WTC11 (cell line): Measurements from ENCODE around the gene SMIM20. TPM values are rescaled to one million over a fixed set of nuclear protein-coding genes. Genes with fewer than 3 reads are reported as not detected.

Experiments
- ATAC-seq: fragments of 200-7000 bp; cut with Tn5 transposase; 2 replicates; pipeline ENCODE4 v1.10.0; 2021; ENCODE audit warnings: mild to moderate bottlenecking, moderate library complexity
- CTCF ChIA-PET: fragments of 300-600 bp; sonication (Branson Sonifier 250); formaldehyde crosslinking; loops from one replicate; lab custom pipeline; 2021; ENCODE audit warnings: antibody characterized with exemption; lab: Charles Lee
- POLR2A ChIA-PET: fragments of 350-600 bp; sonication (Branson Sonifier 250); formaldehyde crosslinking; loops from one replicate; lab custom pipeline; 2021; ENCODE audit warnings: antibody characterized with exemption; lab: Charles Lee
- DNase-seq: peaks from one replicate; pipeline ENCODE4 v3.0.0; 2021; ENCODE audit warnings: low spot score
- H3K27ac Mint-ChIP-seq: 2 replicates; pipeline ENCODE4 v1.8.0; 2021; ENCODE audit warnings: mixed read lengths
- H3K27me3 Mint-ChIP-seq: 2 replicates; pipeline ENCODE4 v1.8.0; 2021; ENCODE audit warnings: low read depth, mild to moderate bottlenecking, moderate library complexity, mixed read lengths
- H3K36me3 Mint-ChIP-seq: 2 replicates; pipeline ENCODE4 v1.8.0; 2021; ENCODE audit warnings: mixed read lengths
- H3K4me1 Mint-ChIP-seq: 2 replicates; pipeline ENCODE4 v1.8.0; 2022; ENCODE audit warnings: mixed read lengths
- H3K4me3 Mint-ChIP-seq: 2 replicates; pipeline ENCODE4 v1.8.0; 2021; ENCODE audit warnings: mild to moderate bottlenecking, moderate library complexity, mixed read lengths
- H3K9me3 Mint-ChIP-seq: 2 replicates; pipeline ENCODE4 v1.8.0; 2021; ENCODE audit warnings: mixed read lengths
- CBFB ChIP-seq: sonication (generic); formaldehyde crosslinking; IDR thresholded peaks from 2 replicates; pipeline ENCODE4 v1.8.1; 2022; ENCODE audit warnings: mild to moderate bottlenecking, low read depth, missing genetic modification reagents
- EMX1 ChIP-seq: fragments of 250-450 bp; sonication (Bioruptor Pico); IDR thresholded peaks from 2 replicates; pipeline ENCODE4 v1.8.0; 2021; ENCODE audit warnings: mild to moderate bottlenecking
- ESRRA ChIP-seq: sonication (generic); formaldehyde crosslinking; IDR thresholded peaks from 2 replicates; pipeline ENCODE4 v1.8.1; 2022; ENCODE audit warnings: mild to moderate bottlenecking, missing genetic modification reagents, borderline replicate concordance
- FOXJ3 ChIP-seq: sonication (generic); formaldehyde crosslinking; IDR thresholded peaks from 2 replicates; pipeline ENCODE4 v1.9.0; 2021; ENCODE audit warnings: missing genetic modification reagents, mild to moderate bottlenecking, borderline replicate concordance
- GABPB1 ChIP-seq: sonication (generic); formaldehyde crosslinking; IDR thresholded peaks from 2 replicates; pipeline ENCODE4 v1.8.1; 2023; ENCODE audit warnings: mild to moderate bottlenecking, missing genetic modification reagents
- HMGA2 ChIP-seq: fragments of 250-450 bp; sonication (Bioruptor Pico); IDR thresholded peaks from 2 replicates; pipeline ENCODE4 v1.4.0; 2021; ENCODE audit warnings: mild to moderate bottlenecking, moderate library complexity
- KAT7 ChIP-seq: sonication (generic); formaldehyde crosslinking; IDR thresholded peaks from 2 replicates; pipeline ENCODE4 v1.8.1; 2023; ENCODE audit warnings: missing genetic modification reagents, mild to moderate bottlenecking, borderline replicate concordance
- NFYB ChIP-seq: sonication (generic); formaldehyde crosslinking; conservative IDR thresholded peaks from 2 replicates; pipeline ENCODE4 v1.8.0; 2022; ENCODE audit warnings: low read depth, missing genetic modification reagents
- PRRX2 ChIP-seq: fragments of 250-450 bp; sonication (Bioruptor Pico); IDR thresholded peaks from 2 replicates; pipeline ENCODE4 v1.8.0; 2021; ENCODE audit warnings: mild to moderate bottlenecking
- RORB ChIP-seq: fragments of 250-450 bp; sonication (Bioruptor Pico); IDR thresholded peaks from 2 replicates; pipeline ENCODE4 v1.9.0; 2021; ENCODE audit warnings: mild to moderate bottlenecking
- SMAD4 ChIP-seq: sonication (generic); formaldehyde crosslinking; IDR thresholded peaks from 2 replicates; pipeline ENCODE4 v1.8.0; 2022; ENCODE audit warnings: mild to moderate bottlenecking, missing genetic modification reagents
- TCF7 ChIP-seq: sonication (generic); formaldehyde crosslinking; IDR thresholded peaks from 2 replicates; pipeline ENCODE4 v1.8.0; 2022; ENCODE audit warnings: mild to moderate bottlenecking, low read depth, missing genetic modification reagents, moderate library complexity
- ZBTB21 ChIP-seq: sonication (generic); formaldehyde crosslinking; IDR thresholded peaks from 2 replicates; pipeline ENCODE4 v1.8.1; 2023; ENCODE audit warnings: mild to moderate bottlenecking, missing genetic modification reagents, borderline replicate concordance
- ZNF138 ChIP-seq: sonication (generic); formaldehyde crosslinking; conservative IDR thresholded peaks from 2 replicates; pipeline ENCODE4 v1.8.1; 2022; ENCODE audit warnings: mild to moderate bottlenecking, moderate library complexity, missing genetic modification reagents
- ZNF219 ChIP-seq: sonication (generic); formaldehyde crosslinking; IDR thresholded peaks from 2 replicates; pipeline ENCODE4 v1.8.0; 2023; ENCODE audit warnings: missing genetic modification reagents, mild to moderate bottlenecking, borderline replicate concordance
- ZNF317 ChIP-seq: sonication (generic); formaldehyde crosslinking; IDR thresholded peaks from 2 replicates; pipeline ENCODE4 v1.8.1; 2023; ENCODE audit warnings: low read depth, mild to moderate bottlenecking, moderate library complexity, missing genetic modification reagents, borderline replicate concordance
- ZNF396 ChIP-seq: fragments of 250-450 bp; sonication (Bioruptor Pico); IDR thresholded peaks from 2 replicates; pipeline ENCODE4 v1.8.0; 2021; ENCODE audit warnings: mild to moderate bottlenecking, moderate library complexity, borderline replicate concordance
- ZNF416 ChIP-seq: fragments of 250-450 bp; sonication (Bioruptor Pico); IDR thresholded peaks from 2 replicates; pipeline ENCODE4 v1.9.0; 2021; ENCODE audit warnings: mild to moderate bottlenecking, inconsistent platforms
- total RNA-seq: library from RNA; stranded (reverse); gene quantifications from 3 replicates; pipeline ENCODE4 v1.2.3, GENCODE V29; 2021
- TF ChIP-seq, protein P1 (sequence below): sonication (generic); formaldehyde crosslinking; conservative IDR thresholded peaks from 2 replicates; pipeline ENCODE4 v1.8.1; 2022; ENCODE audit warnings: mild to moderate bottlenecking, missing genetic modification reagents
- TF ChIP-seq, protein P2 (sequence below): fragments of 250-450 bp; sonication (Bioruptor Pico); IDR thresholded peaks from 2 replicates; pipeline ENCODE4 v2.1.2; 2022; ENCODE audit warnings: mild to moderate bottlenecking, moderate library complexity
- TF ChIP-seq, protein P3 (sequence below): sonication (generic); formaldehyde crosslinking; IDR thresholded peaks from 2 replicates; pipeline ENCODE4 v1.8.0; 2023; ENCODE audit warnings: missing genetic modification reagents, mild to moderate bottlenecking, borderline replicate concordance
- TF ChIP-seq, protein P4 (sequence below): sonication (generic); formaldehyde crosslinking; IDR thresholded peaks from 2 replicates; pipeline ENCODE4 v1.8.1; 2023; ENCODE audit warnings: mild to moderate bottlenecking, missing genetic modification reagents
- TF ChIP-seq, protein P5 (sequence below): fragments of 250-450 bp; sonication (Bioruptor Pico); IDR thresholded peaks from 2 replicates; pipeline ENCODE4 v1.9.0; 2021; ENCODE audit warnings: moderate library complexity, mild to moderate bottlenecking, inconsistent platforms, borderline replicate concordance
- TF ChIP-seq, protein P6 (sequence below): sonication (generic); formaldehyde crosslinking; IDR thresholded peaks from 2 replicates; pipeline ENCODE4 v1.8.1; 2023; ENCODE audit warnings: mild to moderate bottlenecking, moderate library complexity, missing genetic modification reagents

The SMIM20 gene
- total RNA-seq, 1 experiment from 2014 or later, result 39.4 TPM

DNA sequence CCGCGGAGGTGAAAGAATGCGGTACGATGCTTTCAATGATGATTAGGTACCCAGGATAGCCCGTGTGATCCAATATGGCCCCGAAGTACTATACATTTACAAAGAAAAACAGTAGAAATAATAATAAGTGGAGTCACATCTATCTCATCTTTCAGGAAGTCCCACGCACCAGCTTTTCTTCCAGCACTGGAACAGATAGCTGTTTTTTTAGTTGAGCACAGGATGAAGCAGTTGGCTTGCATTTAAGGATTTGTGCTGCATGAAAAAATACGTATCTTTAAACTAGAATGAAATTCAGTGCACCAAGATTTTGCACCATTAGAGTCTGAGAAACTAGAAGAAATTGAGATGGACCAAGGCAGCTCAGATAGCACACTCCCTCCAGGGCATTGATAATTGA, 44.1 kb downstream of the SMIM20 start (continued):
- TF ChIP-seq, protein P1, sequence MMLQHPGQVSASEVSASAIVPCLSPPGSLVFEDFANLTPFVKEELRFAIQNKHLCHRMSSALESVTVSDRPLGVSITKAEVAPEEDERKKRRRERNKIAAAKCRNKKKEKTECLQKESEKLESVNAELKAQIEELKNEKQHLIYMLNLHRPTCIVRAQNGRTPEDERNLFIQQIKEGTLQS, result no peak
- TF ChIP-seq ZNF317 (no peak), HMGA2 (CRISPR knock-in tag) (no peak), ZNF396 (CRISPR knock-in tag) (no peak), ZNF138 (CRISPR knock-in tag) (no peak)
- TF ChIP-seq, protein P2, sequence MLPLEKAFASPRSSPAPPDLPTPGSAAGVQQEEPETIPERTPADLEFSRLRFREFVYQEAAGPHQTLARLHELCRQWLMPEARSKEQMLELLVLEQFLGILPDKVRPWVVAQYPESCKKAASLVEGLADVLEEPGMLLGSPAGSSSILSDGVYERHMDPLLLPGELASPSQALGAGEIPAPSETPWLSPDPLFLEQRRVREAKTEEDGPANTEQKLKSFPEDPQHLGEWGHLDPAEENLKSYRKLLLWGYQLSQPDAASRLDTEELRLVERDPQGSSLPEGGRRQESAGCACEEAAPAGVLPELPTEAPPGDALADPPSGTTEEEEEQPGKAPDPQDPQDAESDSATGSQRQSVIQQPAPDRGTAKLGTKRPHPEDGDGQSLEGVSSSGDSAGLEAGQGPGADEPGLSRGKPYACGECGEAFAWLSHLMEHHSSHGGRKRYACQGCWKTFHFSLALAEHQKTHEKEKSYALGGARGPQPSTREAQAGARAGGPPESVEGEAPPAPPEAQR (CRISPR knock-in tag), result no peak
- TF ChIP-seq, protein P3, sequence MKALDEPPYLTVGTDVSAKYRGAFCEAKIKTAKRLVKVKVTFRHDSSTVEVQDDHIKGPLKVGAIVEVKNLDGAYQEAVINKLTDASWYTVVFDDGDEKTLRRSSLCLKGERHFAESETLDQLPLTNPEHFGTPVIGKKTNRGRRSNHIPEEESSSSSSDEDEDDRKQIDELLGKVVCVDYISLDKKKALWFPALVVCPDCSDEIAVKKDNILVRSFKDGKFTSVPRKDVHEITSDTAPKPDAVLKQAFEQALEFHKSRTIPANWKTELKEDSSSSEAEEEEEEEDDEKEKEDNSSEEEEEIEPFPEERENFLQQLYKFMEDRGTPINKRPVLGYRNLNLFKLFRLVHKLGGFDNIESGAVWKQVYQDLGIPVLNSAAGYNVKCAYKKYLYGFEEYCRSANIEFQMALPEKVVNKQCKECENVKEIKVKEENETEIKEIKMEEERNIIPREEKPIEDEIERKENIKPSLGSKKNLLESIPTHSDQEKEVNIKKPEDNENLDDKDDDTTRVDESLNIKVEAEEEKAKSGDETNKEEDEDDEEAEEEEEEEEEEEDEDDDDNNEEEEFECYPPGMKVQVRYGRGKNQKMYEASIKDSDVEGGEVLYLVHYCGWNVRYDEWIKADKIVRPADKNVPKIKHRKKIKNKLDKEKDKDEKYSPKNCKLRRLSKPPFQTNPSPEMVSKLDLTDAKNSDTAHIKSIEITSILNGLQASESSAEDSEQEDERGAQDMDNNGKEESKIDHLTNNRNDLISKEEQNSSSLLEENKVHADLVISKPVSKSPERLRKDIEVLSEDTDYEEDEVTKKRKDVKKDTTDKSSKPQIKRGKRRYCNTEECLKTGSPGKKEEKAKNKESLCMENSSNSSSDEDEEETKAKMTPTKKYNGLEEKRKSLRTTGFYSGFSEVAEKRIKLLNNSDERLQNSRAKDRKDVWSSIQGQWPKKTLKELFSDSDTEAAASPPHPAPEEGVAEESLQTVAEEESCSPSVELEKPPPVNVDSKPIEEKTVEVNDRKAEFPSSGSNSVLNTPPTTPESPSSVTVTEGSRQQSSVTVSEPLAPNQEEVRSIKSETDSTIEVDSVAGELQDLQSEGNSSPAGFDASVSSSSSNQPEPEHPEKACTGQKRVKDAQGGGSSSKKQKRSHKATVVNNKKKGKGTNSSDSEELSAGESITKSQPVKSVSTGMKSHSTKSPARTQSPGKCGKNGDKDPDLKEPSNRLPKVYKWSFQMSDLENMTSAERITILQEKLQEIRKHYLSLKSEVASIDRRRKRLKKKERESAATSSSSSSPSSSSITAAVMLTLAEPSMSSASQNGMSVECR (CRISPR knock-in tag), result no peak

DNA sequence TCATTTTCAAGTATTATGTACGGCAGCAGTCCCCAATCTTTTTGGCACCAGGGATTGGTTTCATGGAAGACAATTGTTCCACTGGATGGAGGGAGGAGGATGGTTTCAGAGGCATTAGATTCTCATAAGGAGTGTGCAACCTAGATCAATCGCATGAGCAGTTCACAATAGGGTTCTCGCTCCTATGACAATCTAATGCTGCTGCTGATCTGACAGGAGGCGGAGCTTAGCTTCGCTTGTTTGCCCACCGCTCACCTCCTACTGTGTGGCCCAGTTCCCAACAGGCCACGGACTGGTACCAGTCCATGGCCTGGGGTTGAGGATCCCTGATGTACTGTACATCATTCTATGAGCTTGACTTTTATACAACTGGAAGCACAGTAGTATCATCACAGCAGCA, 48.4 kb downstream of the SMIM20 start:
- no peaks in the 10 kb centered on the region for H3K36me3 Mint-ChIP-seq
- no peak overlapping the region for H3K4me3 Mint-ChIP-seq
- ATAC-seq (no peak), DNase-seq (no peak)
- no peaks in the 10 kb centered on the region for H3K9me3 Mint-ChIP-seq
- CTCF ChIA-PET, result interaction anchor here (1.1 kb wide), 1 partner anchor 25 kb away, joined by 3 read pairs; no protein-coding TSS in a partner anchor
- peaks cover 13% of the 10 kb centered on the region for H3K4me1 Mint-ChIP-seq
- no peak overlapping the region for H3K27ac Mint-ChIP-seq
- H3K27me3 Mint-ChIP-seq, result no peaks in the 10 kb centered on the region
- TF ChIP-seq RORB, result no peak
- TF ChIP-seq, protein P4, sequence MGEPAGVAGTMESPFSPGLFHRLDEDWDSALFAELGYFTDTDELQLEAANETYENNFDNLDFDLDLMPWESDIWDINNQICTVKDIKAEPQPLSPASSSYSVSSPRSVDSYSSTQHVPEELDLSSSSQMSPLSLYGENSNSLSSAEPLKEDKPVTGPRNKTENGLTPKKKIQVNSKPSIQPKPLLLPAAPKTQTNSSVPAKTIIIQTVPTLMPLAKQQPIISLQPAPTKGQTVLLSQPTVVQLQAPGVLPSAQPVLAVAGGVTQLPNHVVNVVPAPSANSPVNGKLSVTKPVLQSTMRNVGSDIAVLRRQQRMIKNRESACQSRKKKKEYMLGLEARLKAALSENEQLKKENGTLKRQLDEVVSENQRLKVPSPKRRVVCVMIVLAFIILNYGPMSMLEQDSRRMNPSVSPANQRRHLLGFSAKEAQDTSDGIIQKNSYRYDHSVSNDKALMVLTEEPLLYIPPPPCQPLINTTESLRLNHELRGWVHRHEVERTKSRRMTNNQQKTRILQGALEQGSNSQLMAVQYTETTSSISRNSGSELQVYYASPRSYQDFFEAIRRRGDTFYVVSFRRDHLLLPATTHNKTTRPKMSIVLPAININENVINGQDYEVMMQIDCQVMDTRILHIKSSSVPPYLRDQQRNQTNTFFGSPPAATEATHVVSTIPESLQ (CRISPR knock-in tag), result no peak
- no peak for TF ChIP-seq ZBTB21 (CRISPR knock-in tag)
- no peak for TF ChIP-seq NFYB (CRISPR knock-in tag)
- no peak for TF ChIP-seq ZNF396 (CRISPR knock-in tag)
- TF ChIP-seq, protein P5, sequence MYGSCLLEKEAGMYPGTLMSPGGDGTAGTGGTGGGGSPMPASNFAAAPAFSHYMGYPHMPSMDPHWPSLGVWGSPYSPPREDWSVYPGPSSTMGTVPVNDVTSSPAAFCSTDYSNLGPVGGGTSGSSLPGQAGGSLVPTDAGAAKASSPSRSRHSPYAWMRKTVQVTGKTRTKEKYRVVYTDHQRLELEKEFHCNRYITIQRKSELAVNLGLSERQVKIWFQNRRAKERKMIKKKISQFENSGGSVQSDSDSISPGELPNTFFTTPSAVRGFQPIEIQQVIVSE (CRISPR knock-in tag), result no peak
- TF ChIP-seq SMAD4 (CRISPR knock-in tag), result no peak
- no peak for TF ChIP-seq ZNF219
- TF ChIP-seq PRRX2, result no peak
- TF ChIP-seq, protein P6, sequence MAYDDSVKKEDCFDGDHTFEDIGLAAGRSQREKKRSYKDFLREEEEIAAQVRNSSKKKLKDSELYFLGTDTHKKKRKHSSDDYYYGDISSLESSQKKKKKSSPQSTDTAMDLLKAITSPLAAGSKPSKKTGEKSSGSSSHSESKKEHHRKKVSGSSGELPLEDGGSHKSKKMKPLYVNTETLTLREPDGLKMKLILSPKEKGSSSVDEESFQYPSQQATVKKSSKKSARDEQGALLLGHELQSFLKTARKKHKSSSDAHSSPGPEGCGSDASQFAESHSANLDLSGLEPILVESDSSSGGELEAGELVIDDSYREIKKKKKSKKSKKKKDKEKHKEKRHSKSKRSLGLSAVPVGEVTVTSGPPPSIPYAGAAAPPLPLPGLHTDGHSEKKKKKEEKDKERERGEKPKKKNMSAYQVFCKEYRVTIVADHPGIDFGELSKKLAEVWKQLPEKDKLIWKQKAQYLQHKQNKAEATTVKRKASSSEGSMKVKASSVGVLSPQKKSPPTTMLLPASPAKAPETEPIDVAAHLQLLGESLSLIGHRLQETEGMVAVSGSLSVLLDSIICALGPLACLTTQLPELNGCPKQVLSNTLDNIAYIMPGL, result no peak
- no peak for TF ChIP-seq GABPB1
- no peak for TF ChIP-seq FOXJ3
- no peak for TF ChIP-seq HMGA2 (CRISPR knock-in tag)
- no peak for TF ChIP-seq ZNF416 (CRISPR knock-in tag)
- no peak for TF ChIP-seq EMX1 (CRISPR knock-in tag)
- no peak for TF ChIP-seq ESRRA (CRISPR knock-in tag)
- TF ChIP-seq KAT7, result no peak
- no peak for TF ChIP-seq TCF7 (CRISPR knock-in tag)
- no peak for TF ChIP-seq CBFB (CRISPR knock-in tag)
- POLR2A ChIA-PET, result no interaction called here
